Adrenal gland (tissue), 12 donors: Measurements from ENCODE around the gene PRKG1. TPM values are rescaled to one million over a fixed set of nuclear protein-coding genes. Genes with fewer than 3 reads are reported as not detected.

ENCODE experiments used
- DNase-seq, 7 donors: peaks; one replicate each; pipeline ENCODE4 v3.0.0-alpha.2; 2019 to 2020
- H3K27ac ChIP-seq, 5 donors: fragments of 200-600 bp; sonication (generic) in 4 of 5; 1 replicate in 3 of 5; 2 replicates in 2 of 5; pipeline versions ENCODE4 v1.5.1 to v1.8.0; 2016 to 2020; ENCODE audit warnings: mild to moderate bottlenecking in 1 of 5
- H3K27me3 ChIP-seq: fragments of 200-600 bp; 2 replicates; pipeline ENCODE4 v1.8.0; 2021
- H3K36me3 ChIP-seq, 2 donors: fragments of 200-600 bp; replicated peaks in 1 of 2; 1 replicate in 1 of 2; 2 replicates in 1 of 2; pipeline versions ENCODE4 v1.5.1 to v1.8.0; 2018 to 2022
- H3K4me1 ChIP-seq, 2 donors: fragments of 200-600 bp; replicated peaks in 1 of 2; 1 replicate in 1 of 2; 2 replicates in 1 of 2; pipeline versions ENCODE4 v1.5.1 to v1.8.0; 2018 to 2021
- H3K4me3 ChIP-seq, 4 donors: fragments of 200-600 bp; sonication (generic) in 3 of 4; one replicate each; pipeline ENCODE4 v1.5.1; 2016 to 2018
- H3K9me3 ChIP-seq, 3 donors: fragments of 200-600 bp; sonication (generic) in 1 of 3; replicated peaks in 1 of 3; 1 replicate in 2 of 3; 2 replicates in 1 of 3; pipeline versions ENCODE4 v1.5.1 to v1.8.0; 2016 to 2021
- POLR2A ChIP-seq, 2 donors: fragments of 450-650 bp; IDR thresholded peaks; one replicate each; pipeline ENCODE4 v1.6.1; 2017; ENCODE audit warnings: antibody characterized with exemption in 2 of 2, mild to moderate bottlenecking in 2 of 2, moderate library complexity in 1 of 2
- WGBS, 4 donors: extraction: QIAGEN DNeasy Blood & Tissue Kit in 2 of 4; methylation state at CpG; one replicate each; pipeline versions ENCODE4 v1.1.5 to v1.1.7; 2013 to 2017; 5-methylcytosine and 5-hydroxymethylcytosine counted together
- intact Hi-C, 2 donors: fragments of 100-400 bp; cut with DNase I; formaldehyde crosslinking; loops; one replicate each; pipeline versions ENCODE4 v1.14.1 to v1.15.0; 2022 to 2023
- polyA plus RNA-seq, 3 donors: library from polyadenylated mRNA; stranded (reverse); fragments of 200-250 nt in 2 of 3; fragments of 350-450 nt in 1 of 3; fragmentation: Illumina TruSeq in 1 of 3; extraction: RNeasy Lipid Tissue Mini Kit (QIAGEN cat#74804) in 1 of 3; gene quantifications; one replicate each; pipeline ENCODE4 v1.2.3, GENCODE V29; 2013 to 2014
- total RNA-seq, 9 donors: library from RNA; depleted of rRNA in 4 of 9; stranded (reverse); fragments of >200 nt in 4 of 9; fragments of 120-200 nt in 1 of 9; fragmentation: NEBNext Ultra II Directional in 1 of 9; extraction: Animal tissue kit (Norgen Biotek cat#: 25700) in 1 of 9; gene quantifications; one replicate each; pipeline versions ENCODE4 v1.1.0 to v1.2.4, GENCODE V29; 2013 to 2023
- TF ChIP-seq, protein P1 (sequence below), 6 experiments: fragments of 450-650 bp in 4 of 6; fragments of 200-600 bp in 2 of 6; sonication (generic) in 1 of 6; IDR thresholded peaks; 1 replicate in 5 of 6; 2 replicates in 1 of 6; pipeline versions ENCODE4 v1.5.1 to v1.8.0; 2016 to 2021; ENCODE audit warnings: antibody characterized with exemption in 6 of 6, mild to moderate bottlenecking in 2 of 6, moderate library complexity in 1 of 6
- donor health status: healthy with polysubstance abuse.
- donor health status: Bipolar disorder and iron deficiency.
- donor health status: DM: yes; HTN: yes; CAD: no.
- donor health status: DM: no; HTN: no; CAD: no.
- donor health status: DM: no; HTN: no; CAD: no.
- donor health status: DM: yes; HTN: yes; CAD: no.

The PRKG1 gene
- total and polyA plus RNA-seq, 12 donors: 6.9 to 104 (median 29.7) TPM

DNA sequence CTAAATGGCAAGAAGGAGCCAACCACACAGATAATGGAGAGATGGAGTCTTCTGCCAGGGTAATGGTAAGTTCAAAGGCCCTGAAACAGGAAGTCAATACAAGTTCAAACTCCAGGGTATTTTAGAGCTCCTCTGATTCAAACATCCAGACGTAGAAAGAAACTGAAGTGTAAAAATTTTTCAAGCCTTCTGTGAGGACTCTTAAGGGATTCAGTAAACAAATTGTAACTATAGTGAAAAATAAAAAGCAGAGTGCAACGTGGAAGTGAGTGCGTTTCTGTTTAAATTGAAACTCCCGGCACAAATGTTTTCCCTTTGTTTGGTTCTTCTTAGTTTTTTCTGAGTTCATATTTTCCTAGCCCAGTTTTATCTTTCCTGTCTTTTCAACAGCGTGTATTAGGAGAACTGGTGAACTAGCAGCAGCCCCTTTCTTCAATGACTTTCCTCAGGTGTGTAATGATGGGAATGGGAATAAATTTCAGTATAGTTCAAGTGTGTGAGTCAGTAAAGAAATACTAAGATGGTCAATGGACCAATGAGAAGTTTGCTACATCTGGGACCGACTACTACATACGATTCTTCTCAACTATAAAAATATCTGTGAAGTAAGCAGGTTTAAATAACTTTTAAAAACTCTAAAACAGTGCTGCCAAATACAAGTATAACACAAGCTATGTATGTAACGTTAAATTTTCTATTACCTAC, 326.3 kb downstream of the PRKG1 start:
- DNase-seq: no peak
- WGBS, 4 donors: 91 to 95% (median 94%) methylated on average over 8 of the region's 8 CpGs
- Histone ChIP-seq H3K9me3 (no peaks in the 10 kb centered on the region), H3K4me3 (no peak overlapping the region), H3K27me3 (no peaks in the 10 kb centered on the region), H3K27ac (no peak overlapping the region), H3K36me3 (no peaks in the 10 kb centered on the region), H3K4me1 (peaks cover 9 to 13% of the 10 kb centered on the region in 2 donors)
- intact Hi-C loops: no loop called here
- TF ChIP-seq POLR2A (IDR thresholded peaks at IDR 0.05): no peak
- TF ChIP-seq, protein P1, sequence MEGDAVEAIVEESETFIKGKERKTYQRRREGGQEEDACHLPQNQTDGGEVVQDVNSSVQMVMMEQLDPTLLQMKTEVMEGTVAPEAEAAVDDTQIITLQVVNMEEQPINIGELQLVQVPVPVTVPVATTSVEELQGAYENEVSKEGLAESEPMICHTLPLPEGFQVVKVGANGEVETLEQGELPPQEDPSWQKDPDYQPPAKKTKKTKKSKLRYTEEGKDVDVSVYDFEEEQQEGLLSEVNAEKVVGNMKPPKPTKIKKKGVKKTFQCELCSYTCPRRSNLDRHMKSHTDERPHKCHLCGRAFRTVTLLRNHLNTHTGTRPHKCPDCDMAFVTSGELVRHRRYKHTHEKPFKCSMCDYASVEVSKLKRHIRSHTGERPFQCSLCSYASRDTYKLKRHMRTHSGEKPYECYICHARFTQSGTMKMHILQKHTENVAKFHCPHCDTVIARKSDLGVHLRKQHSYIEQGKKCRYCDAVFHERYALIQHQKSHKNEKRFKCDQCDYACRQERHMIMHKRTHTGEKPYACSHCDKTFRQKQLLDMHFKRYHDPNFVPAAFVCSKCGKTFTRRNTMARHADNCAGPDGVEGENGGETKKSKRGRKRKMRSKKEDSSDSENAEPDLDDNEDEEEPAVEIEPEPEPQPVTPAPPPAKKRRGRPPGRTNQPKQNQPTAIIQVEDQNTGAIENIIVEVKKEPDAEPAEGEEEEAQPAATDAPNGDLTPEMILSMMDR (IDR thresholded peaks at IDR 0.05): no peak

DNA sequence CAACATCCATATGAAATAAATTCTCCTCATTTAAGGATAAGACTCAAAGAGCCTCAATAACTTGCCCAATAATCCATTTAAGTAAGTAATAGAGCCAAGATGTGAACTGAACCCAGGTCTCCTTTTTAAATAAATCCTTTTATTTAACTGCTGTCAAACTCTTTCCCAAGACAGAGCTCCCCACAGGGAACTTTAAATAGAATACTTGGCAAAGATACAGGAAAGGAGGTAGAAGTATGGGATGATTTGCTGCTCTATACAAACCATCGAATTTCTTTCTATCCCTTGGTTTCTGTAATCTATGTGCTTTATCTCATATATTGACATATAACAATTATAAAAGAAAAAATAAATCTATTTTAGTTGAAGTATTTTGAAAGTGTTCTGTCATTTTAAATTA, 329.2 kb downstream of the PRKG1 start:
- no peaks in the 10 kb centered on the region for H3K9me3 ChIP-seq
- intact Hi-C loops: no loop called here

GRCh38 chr10:51405580-51406351, 331.5 kb downstream of the PRKG1 start:
- Histone ChIP-seq H3K4me3 (no peak overlapping the region), H3K27ac (peak overlapping the region in 1 of 5 donors; percentile 44), H3K36me3 (no peaks in the 10 kb centered on the region), H3K4me1 (no peaks in the 10 kb centered on the region), H3K27me3 (no peaks in the 10 kb centered on the region), H3K9me3 (no peaks in the 10 kb centered on the region)
- TF ChIP-seq POLR2A (IDR thresholded peaks at IDR 0.05): no peak
- TF ChIP-seq, protein P1 (IDR thresholded peaks at IDR 0.05): no peak
- intact Hi-C loops: no loop called here
- 76 to 84% (median 79%) methylated on average over 10 of the region's 10 CpGs for WGBS, 4 donors
- DNase-seq: no peak

More for the DNA sequence above, 329.2 kb downstream of the PRKG1 start:
- whole genome bisulfite sequencing, 4 donors: 65 to 87% (median 69%) methylated on average over 1 of the region's 1 CpG
- Histone ChIP-seq H3K36me3 (no peaks in the 10 kb centered on the region), H3K27me3 (no peaks in the 10 kb centered on the region), H3K27ac (no peak overlapping the region), H3K4me1 (no peaks in the 10 kb centered on the region), H3K4me3 (no peak overlapping the region)
- no peak for DNase-seq
- TF ChIP-seq, protein P1 (IDR thresholded peaks at IDR 0.05): no peak
- TF ChIP-seq POLR2A (IDR thresholded peaks at IDR 0.05): no peak

GRCh38 chr10:51406581-51406980, 332.3 kb downstream of the PRKG1 start:
- Histone ChIP-seq H3K9me3 (no peaks in the 10 kb centered on the region), H3K4me3 (no peak overlapping the region), H3K27ac (no peak overlapping the region), H3K36me3 (no peaks in the 10 kb centered on the region), H3K4me1 (no peaks in the 10 kb centered on the region), H3K27me3 (no peaks in the 10 kb centered on the region)
- TF ChIP-seq, protein P1 (IDR thresholded peaks at IDR 0.05): no peak
- no peak for TF ChIP-seq POLR2A (IDR thresholded peaks at IDR 0.05)
- WGBS, 4 donors: 93 to 95% (median 94%) methylated on average over 6 of the region's 6 CpGs
- no peak for DNase-seq
- intact Hi-C loops: no loop called here
